Spleen (tissue), 11 donors: ENCODE measurements around the gene ZER1. TPM values are rescaled to one million over a fixed set of nuclear protein-coding genes. Genes with fewer than 3 reads are reported as not detected.
A peak's percentile ranks its signal among the peaks of the same experiment; 100 is the strongest.

Source experiments
- DNase-seq: peaks from one replicate; pipeline ENCODE4 v3.0.0-alpha.2; 2020
- H3K27ac ChIP-seq, 8 donors: fragments of 200-600 bp; sonication (generic) in 7 of 8; 1 replicate in 4 of 8; 2 replicates in 4 of 8; pipeline versions ENCODE4 v1.5.0 to v1.8.0; 2016 to 2021; ENCODE audit warnings: inconsistent platforms in 4 of 8, mild to moderate bottlenecking in 4 of 8, moderate library complexity in 1 of 8
- H3K27me3 ChIP-seq, 7 donors: fragments of 200-600 bp; sonication (generic) in 6 of 7; replicated peaks in 1 of 7; 1 replicate in 4 of 7; 2 replicates in 3 of 7; pipeline versions ENCODE4 v1.5.0 to v1.8.0; 2016 to 2021; ENCODE audit warnings: inconsistent platforms in 3 of 7, mild to moderate bottlenecking in 1 of 7
- H3K36me3 ChIP-seq, 6 donors: fragments of 200-600 bp; sonication (generic) in 5 of 6; 1 replicate in 4 of 6; 2 replicates in 2 of 6; pipeline versions ENCODE4 v1.5.0 to v1.8.0; 2016 to 2021; ENCODE audit warnings: inconsistent platforms in 2 of 6
- H3K4me1 ChIP-seq, 6 donors: fragments of 200-600 bp; sonication (generic) in 5 of 6; 1 replicate in 3 of 6; 2 replicates in 3 of 6; pipeline versions ENCODE4 v1.5.0 to v1.8.0; 2016 to 2021; ENCODE audit warnings: inconsistent platforms in 3 of 6
- H3K4me3 ChIP-seq, 8 donors: fragments of 200-600 bp; sonication (generic) in 7 of 8; 1 replicate in 4 of 8; 2 replicates in 4 of 8; pipeline versions ENCODE4 v1.5.0 to v1.8.0; 2016 to 2021; ENCODE audit warnings: inconsistent platforms in 4 of 8, mild to moderate bottlenecking in 4 of 8, moderate library complexity in 2 of 8
- H3K9me3 ChIP-seq, 8 donors: fragments of 200-600 bp; sonication (generic) in 7 of 8; 1 replicate in 4 of 8; 2 replicates in 4 of 8; pipeline versions ENCODE4 v1.5.0 to v1.8.0; 2016 to 2021; ENCODE audit warnings: inconsistent platforms in 4 of 8
- POLR2A ChIP-seq, 3 donors: fragments of 450-650 bp; IDR thresholded peaks; one replicate each; pipeline ENCODE4 v1.5.1; 2017; ENCODE audit warnings: antibody characterized with exemption in 3 of 3, mild to moderate bottlenecking in 1 of 3
- POLR2AphosphoS5 ChIP-seq, 3 donors: sonication (generic); formaldehyde crosslinking; IDR thresholded peaks; one replicate each; pipeline ENCODE4 v1.5.1; 2017; ENCODE audit warnings: antibody characterized with exemption in 3 of 3
- WGBS, 5 donors: extraction: QIAGEN DNeasy Blood & Tissue Kit in 3 of 5; methylation state at CpG; one replicate each; pipeline versions ENCODE4 v1.1.5 to v1.1.7; 2013 to 2018; 5-methylcytosine and 5-hydroxymethylcytosine counted together
- intact Hi-C: fragments of 100-400 bp; cut with DNase I; formaldehyde crosslinking; loops from one replicate; pipeline ENCODE4 v1.15.0; 2023; ENCODE audit warnings: low total_unique reads
- polyA plus RNA-seq, 3 donors: library from polyadenylated mRNA; stranded (reverse); fragments of 200-250 nt; gene quantifications; one replicate each; pipeline ENCODE4 v1.2.1, GENCODE V29; 2013
- total RNA-seq, 7 donors: library from RNA; depleted of rRNA in 3 of 7; stranded (reverse); fragments of >200 nt in 3 of 7; fragmentation: NEBNext Ultra II Directional in 4 of 7; extraction: Animal tissue kit (Norgen Biotek cat#: 25700) in 4 of 7; gene quantifications; one replicate each; pipeline versions ENCODE4 v1.1.0 to v1.2.1, GENCODE V29; 2016 to 2021
- TF ChIP-seq, protein P1 (sequence below), 11 experiments: fragments of 200-600 bp in 7 of 11; fragments of 450-650 bp in 4 of 11; sonication (generic) in 4 of 11; IDR thresholded peaks in 8 of 11; conservative IDR thresholded peaks in 3 of 11; 1 replicate in 7 of 11; 2 replicates in 4 of 11; pipeline versions ENCODE4 v1.4.0 to v1.8.0; 2016 to 2021; ENCODE audit warnings: antibody characterized with exemption in 11 of 11, inconsistent platforms in 4 of 11, mild to moderate bottlenecking in 1 of 11
- donor health status: healthy with polysubstance abuse.
- donor health status: DM: no; HTN: no; CAD: no; lungs with moderate emphysema.
- donor health status: DM: no; HTN: no; CAD: no.
- donor health status: Bipolar disorder and iron deficiency.
- donor health status: healthy.
- donor health status: DM: no; HTN: no; CAD: no.
- donor health status: DM: yes; HTN: yes; CAD: no.

Gene ZER1
- total and polyA plus RNA-seq, 10 donors: 10.5 to 65.5 (median 35.1) TPM

DNA sequence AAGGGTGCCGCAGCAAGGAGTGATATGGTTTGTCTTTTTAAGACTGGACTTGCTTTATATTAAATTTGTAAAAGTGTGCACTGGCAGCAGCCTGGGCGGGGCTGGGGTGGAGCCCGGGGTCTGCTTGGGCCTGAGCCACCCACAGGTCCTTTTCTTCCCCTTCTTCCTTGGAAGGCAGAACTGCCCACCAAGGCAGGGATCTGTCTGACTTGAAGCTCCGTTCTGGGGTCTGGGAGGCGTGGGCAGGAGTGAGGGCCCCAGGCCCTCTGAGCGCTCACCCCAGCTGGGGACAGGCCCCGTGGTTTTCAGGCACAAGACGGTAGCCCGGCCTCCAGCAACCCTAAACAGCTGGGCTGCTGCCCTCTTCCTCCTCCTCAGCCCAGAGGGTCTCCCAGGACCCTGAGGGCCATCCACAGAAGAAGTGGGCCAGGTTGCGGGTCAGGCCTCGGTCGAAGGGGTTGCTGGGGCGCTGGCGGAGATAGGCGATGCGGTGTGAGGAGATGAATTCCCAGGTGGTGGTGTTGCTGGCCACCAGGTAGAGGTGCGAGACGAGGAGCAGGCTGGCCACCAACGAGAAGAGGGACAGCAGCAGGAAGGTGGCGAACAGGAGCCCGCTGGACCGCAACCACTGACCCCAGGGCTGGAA is 50.8 kb downstream of the ZER1 start:
- no peak for TF ChIP-seq POLR2AphosphoS5 (IDR thresholded peaks at IDR 0.05)
- TF ChIP-seq POLR2A (IDR thresholded peaks at IDR 0.05): no peak
- TF ChIP-seq, protein P1, sequence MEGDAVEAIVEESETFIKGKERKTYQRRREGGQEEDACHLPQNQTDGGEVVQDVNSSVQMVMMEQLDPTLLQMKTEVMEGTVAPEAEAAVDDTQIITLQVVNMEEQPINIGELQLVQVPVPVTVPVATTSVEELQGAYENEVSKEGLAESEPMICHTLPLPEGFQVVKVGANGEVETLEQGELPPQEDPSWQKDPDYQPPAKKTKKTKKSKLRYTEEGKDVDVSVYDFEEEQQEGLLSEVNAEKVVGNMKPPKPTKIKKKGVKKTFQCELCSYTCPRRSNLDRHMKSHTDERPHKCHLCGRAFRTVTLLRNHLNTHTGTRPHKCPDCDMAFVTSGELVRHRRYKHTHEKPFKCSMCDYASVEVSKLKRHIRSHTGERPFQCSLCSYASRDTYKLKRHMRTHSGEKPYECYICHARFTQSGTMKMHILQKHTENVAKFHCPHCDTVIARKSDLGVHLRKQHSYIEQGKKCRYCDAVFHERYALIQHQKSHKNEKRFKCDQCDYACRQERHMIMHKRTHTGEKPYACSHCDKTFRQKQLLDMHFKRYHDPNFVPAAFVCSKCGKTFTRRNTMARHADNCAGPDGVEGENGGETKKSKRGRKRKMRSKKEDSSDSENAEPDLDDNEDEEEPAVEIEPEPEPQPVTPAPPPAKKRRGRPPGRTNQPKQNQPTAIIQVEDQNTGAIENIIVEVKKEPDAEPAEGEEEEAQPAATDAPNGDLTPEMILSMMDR (IDR thresholded peaks at IDR 0.05 in 8 of 11, conservative IDR thresholded peaks at IDR 0.05 in 3 of 11): no peak
- 89 to 95% (median 93%) methylated on average over 22 of the region's 22 CpGs for WGBS, 5 donors
- H3K4me1 ChIP-seq: peaks cover 4 to 41% (median 27%) of the 10 kb centered on the region in 6 donors
- no peaks in the 10 kb centered on the region for H3K27me3 ChIP-seq
- DNase-seq: no peak
- H3K9me3 ChIP-seq: no peaks in the 10 kb centered on the region
- no peak overlapping the region for H3K4me3 ChIP-seq
- peaks cover 0 to 49% (median 23%) of the 10 kb centered on the region in 6 donors for H3K36me3 ChIP-seq
- H3K27ac ChIP-seq: no peak overlapping the region
- intact Hi-C loops: no loop called here

DNA sequence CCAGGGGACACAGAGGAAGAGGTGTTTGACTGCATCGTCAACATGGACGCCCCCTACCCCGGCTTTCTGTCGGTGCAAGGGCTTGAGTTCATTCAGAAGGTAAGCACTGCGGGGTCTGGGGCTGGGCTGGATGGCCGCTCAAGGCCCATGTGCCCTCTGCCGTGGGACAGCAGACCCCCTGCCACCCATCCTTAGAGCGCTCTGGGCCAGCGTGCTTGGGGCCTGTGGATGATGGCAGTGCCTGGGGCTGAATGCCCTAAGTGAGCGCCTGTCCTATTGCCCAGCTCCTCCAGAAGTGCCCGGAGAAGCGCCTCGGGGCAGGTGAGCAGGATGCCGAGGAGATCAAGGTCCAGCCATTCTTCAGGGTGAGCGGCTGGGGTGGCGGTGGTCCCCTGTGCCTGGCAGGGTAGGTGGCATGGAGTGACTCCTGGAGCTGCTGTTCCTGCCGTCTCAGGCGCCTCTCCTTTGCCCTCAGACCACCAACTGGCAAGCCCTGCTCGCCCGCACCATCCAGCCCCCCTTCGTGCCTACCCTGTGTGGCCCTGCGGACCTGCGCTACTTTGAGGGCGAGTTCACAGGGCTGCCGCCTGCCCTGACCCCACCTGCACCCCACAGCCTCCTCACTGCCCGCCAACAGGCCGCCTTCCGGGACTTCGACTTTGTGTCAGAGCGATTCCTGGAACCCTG is 51.7 kb downstream of the ZER1 start:
- Histone ChIP-seq H3K36me3 (peaks cover 0 to 57% (median 23%) of the 10 kb centered on the region in 6 donors), H3K27me3 (no peaks in the 10 kb centered on the region), H3K4me1 (peaks cover 4 to 34% (median 23%) of the 10 kb centered on the region in 6 donors), H3K9me3 (no peaks in the 10 kb centered on the region), H3K4me3 (no peak overlapping the region), H3K27ac (no peak overlapping the region)
- 92 to 96% (median 95%) methylated on average over 8 to 30 of the region's 30 CpGs for WGBS, 5 donors
- TF ChIP-seq POLR2AphosphoS5 (IDR thresholded peaks at IDR 0.05) (no peak), POLR2A (IDR thresholded peaks at IDR 0.05) (no peak)
- TF ChIP-seq, protein P1 (IDR thresholded peaks at IDR 0.05 in 8 of 11, conservative IDR thresholded peaks at IDR 0.05 in 3 of 11): no peak
- DNase-seq: no peak
- intact Hi-C loops: no loop called here

DNA sequence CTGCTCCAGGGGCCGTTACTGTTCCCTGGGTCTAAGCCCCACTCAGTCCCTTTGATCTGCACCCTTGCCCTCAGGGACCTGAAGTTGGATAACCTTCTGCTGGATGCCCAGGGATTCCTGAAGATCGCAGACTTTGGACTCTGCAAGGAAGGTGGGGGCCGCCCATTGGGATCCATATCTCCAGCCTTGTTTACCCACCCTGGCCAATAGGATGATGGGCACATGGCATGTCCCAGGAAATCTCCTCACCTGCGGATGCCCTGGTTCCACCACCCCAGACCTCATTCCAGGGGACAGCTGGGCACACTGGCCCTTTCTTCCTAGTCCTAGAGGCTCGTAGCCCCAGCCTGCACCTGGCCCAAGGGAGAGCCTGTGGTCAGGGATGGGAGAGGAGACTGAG is 53.3 kb downstream of the ZER1 start:
- TF ChIP-seq POLR2AphosphoS5 (IDR thresholded peaks at IDR 0.05): no peak
- no peak for TF ChIP-seq POLR2A (IDR thresholded peaks at IDR 0.05)
- TF ChIP-seq, protein P1 (IDR thresholded peaks at IDR 0.05 in 8 of 11, conservative IDR thresholded peaks at IDR 0.05 in 3 of 11): no peak
- intact Hi-C loops: no loop called here
- Histone ChIP-seq H3K27me3 (no peaks in the 10 kb centered on the region), H3K27ac (no peak overlapping the region), H3K4me3 (no peak overlapping the region), H3K9me3 (no peaks in the 10 kb centered on the region), H3K4me1 (peaks cover 0 to 18% (median 13%) of the 10 kb centered on the region in 6 donors), H3K36me3 (peaks cover 0 to 73% (median 23%) of the 10 kb centered on the region in 6 donors)
- WGBS, 5 donors: 81 to 96% (median 90%) methylated on average over 5 of the region's 5 CpGs
- DNase-seq: no peak

DNA sequence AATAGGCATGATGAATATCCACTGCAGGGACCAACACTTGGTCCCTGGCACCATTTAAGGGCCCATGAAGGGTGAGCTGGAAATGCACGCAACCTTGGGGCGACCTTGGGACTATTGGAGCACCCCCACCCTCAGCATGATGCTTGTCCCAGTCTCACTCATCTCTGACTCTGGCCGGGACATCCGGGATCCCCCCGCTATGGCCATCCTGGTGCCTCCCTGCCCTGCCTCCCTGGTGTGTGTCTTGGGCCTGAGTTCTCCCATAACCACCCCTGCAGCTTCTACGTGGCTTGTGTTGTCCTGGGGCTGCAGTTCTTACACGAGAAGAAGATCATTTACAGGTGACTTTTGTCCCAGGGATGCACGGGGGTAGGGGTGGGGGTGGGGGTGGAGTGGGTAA is 53.7 kb downstream of the ZER1 start:
- intact Hi-C loops: no loop called here
- H3K4me3 ChIP-seq: no peak overlapping the region
- peak; percentile 40 for DNase-seq
- no peaks in the 10 kb centered on the region for H3K27me3 ChIP-seq
- peaks cover 0 to 14% (median 9%) of the 10 kb centered on the region in 6 donors for H3K4me1 ChIP-seq
- WGBS, 5 donors: 72 to 93% (median 89%) methylated on average over 5 to 8 of the region's 8 CpGs
- no peaks in the 10 kb centered on the region for H3K9me3 ChIP-seq
- no peak for TF ChIP-seq POLR2AphosphoS5 (IDR thresholded peaks at IDR 0.05)
- TF ChIP-seq POLR2A (IDR thresholded peaks at IDR 0.05): no peak
- TF ChIP-seq, protein P1 (IDR thresholded peaks at IDR 0.05 in 8 of 11, conservative IDR thresholded peaks at IDR 0.05 in 3 of 11): no peak
- H3K27ac ChIP-seq: no peak overlapping the region
- peaks cover 0 to 77% (median 23%) of the 10 kb centered on the region in 6 donors for H3K36me3 ChIP-seq
